Activated CD4-positive, alpha-beta T cell treated with anti-CD3 and anti-CD28 coated beads for 48 hours (primary cell): ENCODE data around the gene EPHX1.
"Not testable (repeated sequence)": the region's sequence is repeated elsewhere in the genome, so short reads cannot be mapped to it uniquely, and the experiment has no call there.

Experiments
- DNase-seq: peaks from one replicate; pipeline ENCODE4 v3.0.0-alpha.2; 2020

EPHX1 gene

GRCh38 chr1:225809842-225810578 lies at the start of gene EPHX1:
Gene EPHX1, plus strand, starts transcription at chr1:225810124. Its CDS starts 18,606 bp downstream, at chr1:225828730.
- peak; percentile 84 for DNase-seq

GRCh38 chr1:225760531-225760930 lies 49.4 kb upstream of the EPHX1 start:
- no peak for DNase-seq

- not testable (repeated sequence) for DNase-seq
Measured at GRCh38 chr1:225761395-225761794, 48.5 kb upstream of the EPHX1 start.

- DNase-seq, result no peak
Measured at GRCh38 chr1:225762002-225762441, 47.9 kb upstream of the EPHX1 start.

- no peak for DNase-seq
Measured at GRCh38 chr1:225762444-225762843, 47.5 kb upstream of the EPHX1 start.

GRCh38 chr1:225763716-225764548 lies 46.0 kb upstream of the EPHX1 start:
- DNase-seq, result no peak

GRCh38 chr1:225765982-225766674 lies 43.8 kb upstream of the EPHX1 start:
- DNase-seq, result no peak

GRCh38 chr1:225766967-225767633 lies 42.8 kb upstream of the EPHX1 start:
- DNase-seq, result no peak

GRCh38 chr1:225767634-225768540 lies 42.0 kb upstream of the EPHX1 start:
- no peak for DNase-seq

- DNase-seq, result no peak
Measured at GRCh38 chr1:225768662-225769426, 41.1 kb upstream of the EPHX1 start.

GRCh38 chr1:225769687-225770086 lies 40.2 kb upstream of the EPHX1 start:
- DNase-seq, result no peak

GRCh38 chr1:225770561-225771248 lies 39.2 kb upstream of the EPHX1 start:
- no peak for DNase-seq

GRCh38 chr1:225771661-225772322 lies 38.1 kb upstream of the EPHX1 start:
- no peak for DNase-seq

- peak; percentile 60 for DNase-seq
Measured at GRCh38 chr1:225772323-225772768, 37.6 kb upstream of the EPHX1 start.

- DNase-seq, result no peak
Measured at GRCh38 chr1:225772848-225773247, 37.1 kb upstream of the EPHX1 start.

GRCh38 chr1:225774281-225775147 lies 35.4 kb upstream of the EPHX1 start:
- no peak for DNase-seq

GRCh38 chr1:225776294-225776693 lies 33.6 kb upstream of the EPHX1 start:
- DNase-seq, result no peak

- DNase-seq, result peak; percentile 29
Measured at GRCh38 chr1:225777058-225777582, 32.8 kb upstream of the EPHX1 start.
